Cortex of kidney (tissue), 1 donor: ENCODE data around the gene DOCK10.

Experiments used
- DNase-seq: peaks from one replicate; lab custom pipeline; 2025; lab: John Stamatoyannopoulos, UW

The DOCK10 gene

DNA sequence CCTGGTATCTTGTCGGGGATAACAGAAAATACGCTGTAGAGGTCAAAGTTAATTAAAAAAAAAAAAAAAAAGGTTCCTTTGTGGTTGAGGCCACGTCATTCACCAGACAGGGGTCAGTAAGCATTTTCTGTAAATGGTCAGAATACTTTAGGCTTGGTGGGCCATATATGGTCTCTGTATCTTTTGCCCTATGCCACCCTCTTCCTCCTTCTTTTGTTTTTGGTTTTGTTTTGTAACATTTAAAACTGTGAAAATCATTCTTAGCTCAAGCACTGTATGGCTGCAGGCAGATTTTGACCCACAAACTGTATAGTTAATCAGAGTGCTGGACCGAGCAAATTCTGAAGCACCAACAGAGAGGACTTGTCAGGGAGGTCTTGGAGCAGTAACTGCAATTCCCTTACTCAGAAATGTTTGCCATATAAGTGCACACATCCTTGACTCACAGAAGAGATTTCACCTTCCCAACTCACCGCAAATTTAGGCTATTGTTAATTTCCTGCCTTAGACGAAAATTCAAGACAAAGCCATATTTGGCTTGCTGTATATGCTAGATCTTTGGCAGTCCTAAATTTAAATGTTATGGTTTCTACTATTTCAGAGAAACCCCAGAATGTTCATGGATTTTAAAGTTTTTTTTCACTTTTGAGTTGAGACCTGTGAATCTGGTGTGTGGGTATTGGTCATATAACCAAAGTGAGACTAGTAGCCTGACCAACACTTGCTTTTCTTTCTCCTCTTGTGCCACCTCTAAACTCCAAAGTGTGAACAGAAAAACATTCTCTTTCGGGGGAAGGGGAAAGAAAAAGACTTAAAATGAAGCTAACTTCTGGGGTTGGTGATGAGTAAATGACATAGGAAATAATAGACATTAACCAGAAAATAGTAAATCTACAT lies 65.4 kb downstream of the DOCK10 start:
- no peak for DNase-seq

DNA sequence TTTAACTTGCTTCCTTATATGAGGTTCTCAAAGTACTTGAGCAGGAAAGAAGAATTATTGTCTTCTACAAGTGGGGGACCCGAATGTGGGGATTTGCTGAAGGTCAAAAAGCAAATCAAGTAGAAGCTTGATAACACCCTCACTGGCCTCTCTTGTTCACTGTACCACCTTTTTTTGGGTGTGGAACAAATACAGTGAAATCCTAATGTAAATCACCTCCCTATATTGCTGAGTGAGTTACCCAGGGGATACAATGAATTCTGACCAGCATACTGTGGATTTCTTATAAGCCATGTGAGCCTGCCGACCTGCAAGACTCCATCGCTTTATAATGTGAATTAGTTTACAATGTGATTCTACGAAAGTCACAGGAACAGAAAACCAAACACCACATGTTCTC lies 66.5 kb downstream of the DOCK10 start:
- DNase-seq, result no peak

GRCh38 chr2:224973112-224974016 lies 68.9 kb downstream of the DOCK10 start:
- DNase-seq, result no peak

- no peak for DNase-seq
These were observed 71.1 kb downstream of the DOCK10 start for GRCh38 chr2:224971214-224971613.

GRCh38 chr2:224970311-224970710 lies 72.0 kb downstream of the DOCK10 start:
- no peak for DNase-seq

- DNase-seq, result no peak
These were observed 72.5 kb downstream of the DOCK10 start for GRCh38 chr2:224969633-224970260.

- DNase-seq, result no peak
These were observed 73.2 kb downstream of the DOCK10 start for GRCh38 chr2:224969095-224969494.

DNA sequence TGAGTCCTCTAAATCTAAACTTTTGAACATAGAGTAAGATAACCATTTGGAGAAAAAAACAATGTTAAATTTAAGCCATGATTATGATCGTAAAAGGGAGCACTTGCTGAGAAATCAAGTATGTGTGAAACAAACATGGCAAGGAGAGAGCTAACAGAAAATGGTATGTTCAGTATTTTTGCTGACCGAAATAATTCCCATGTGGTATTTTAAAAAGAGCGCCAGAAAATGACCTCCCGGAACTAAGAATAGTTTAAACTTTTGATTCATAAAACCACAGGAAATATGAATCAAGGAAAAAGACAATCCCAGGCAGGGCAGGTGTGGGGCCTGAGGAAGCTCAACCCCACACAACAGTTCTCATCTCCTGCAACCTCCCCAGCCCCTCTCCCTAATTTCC lies 74.2 kb downstream of the DOCK10 start:
- no peak for DNase-seq

- no peak for DNase-seq
These were observed 75.7 kb downstream of the DOCK10 start for GRCh38 chr2:224966613-224967012.

DNA sequence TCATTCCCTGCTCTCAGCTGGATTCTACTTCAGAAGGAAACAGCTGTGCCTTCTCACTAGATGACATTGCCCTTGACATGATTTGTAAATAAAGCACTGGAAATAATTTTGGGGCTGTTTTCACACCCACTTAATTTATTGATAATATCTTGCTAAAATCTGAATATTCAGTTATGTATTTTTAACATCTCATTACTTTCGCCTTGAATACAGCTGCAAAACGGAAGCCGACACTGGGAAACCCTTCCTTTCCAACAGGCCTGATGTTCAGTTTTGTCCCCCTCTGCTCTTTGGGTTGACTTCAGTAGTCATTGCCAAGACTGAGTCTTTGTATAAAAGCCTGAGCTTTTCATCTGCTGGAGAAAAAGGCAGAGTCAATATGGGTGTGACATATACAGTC lies 82.7 kb downstream of the DOCK10 start:
- DNase-seq, result no peak

- no peak for DNase-seq
These were observed 83.4 kb downstream of the DOCK10 start for GRCh38 chr2:224958873-224959272.

GRCh38 chr2:224958462-224958857 lies 83.8 kb downstream of the DOCK10 start:
- no peak for DNase-seq

GRCh38 chr2:224957540-224958461 lies 84.5 kb downstream of the DOCK10 start:
- DNase-seq, result no peak

GRCh38 chr2:224956706-224957105 lies 85.6 kb downstream of the DOCK10 start:
- no peak for DNase-seq

- no peak for DNase-seq
These were observed 87.3 kb downstream of the DOCK10 start for GRCh38 chr2:224954980-224955379.

DNA sequence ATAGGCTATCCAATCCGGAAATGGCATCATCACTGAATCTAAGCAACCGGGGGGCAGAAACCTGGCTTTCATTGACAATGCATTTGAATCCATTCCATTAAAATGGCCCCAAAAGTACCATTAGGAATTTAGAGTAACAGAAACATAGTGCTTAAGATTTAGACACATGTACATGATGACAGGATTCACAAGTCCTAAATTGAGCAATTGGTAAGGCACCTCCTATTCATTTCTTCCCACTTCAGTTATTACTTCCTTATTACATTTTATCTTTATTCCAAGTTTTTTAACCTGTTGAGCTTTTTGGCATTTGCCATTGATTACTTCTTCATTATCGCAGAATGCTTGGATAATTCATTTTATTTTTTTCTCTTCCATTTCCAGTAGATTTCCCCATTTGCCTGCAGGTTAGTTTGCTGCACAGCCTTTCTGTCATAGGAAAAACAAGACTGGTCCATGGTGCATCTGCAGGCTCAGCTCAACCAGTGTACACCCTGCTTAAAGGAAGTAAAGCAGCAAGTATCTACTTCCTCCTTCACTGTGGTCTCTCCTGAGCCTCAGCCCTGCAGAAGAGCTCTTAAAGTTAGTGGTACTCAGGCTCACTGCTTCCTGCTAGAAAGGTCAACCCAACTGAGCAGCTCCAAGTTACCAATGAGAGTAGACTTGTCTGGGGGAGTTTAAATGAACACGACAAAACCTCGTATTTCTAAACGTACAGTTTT lies 89.2 kb downstream of the DOCK10 start:
- no peak for DNase-seq

DNA sequence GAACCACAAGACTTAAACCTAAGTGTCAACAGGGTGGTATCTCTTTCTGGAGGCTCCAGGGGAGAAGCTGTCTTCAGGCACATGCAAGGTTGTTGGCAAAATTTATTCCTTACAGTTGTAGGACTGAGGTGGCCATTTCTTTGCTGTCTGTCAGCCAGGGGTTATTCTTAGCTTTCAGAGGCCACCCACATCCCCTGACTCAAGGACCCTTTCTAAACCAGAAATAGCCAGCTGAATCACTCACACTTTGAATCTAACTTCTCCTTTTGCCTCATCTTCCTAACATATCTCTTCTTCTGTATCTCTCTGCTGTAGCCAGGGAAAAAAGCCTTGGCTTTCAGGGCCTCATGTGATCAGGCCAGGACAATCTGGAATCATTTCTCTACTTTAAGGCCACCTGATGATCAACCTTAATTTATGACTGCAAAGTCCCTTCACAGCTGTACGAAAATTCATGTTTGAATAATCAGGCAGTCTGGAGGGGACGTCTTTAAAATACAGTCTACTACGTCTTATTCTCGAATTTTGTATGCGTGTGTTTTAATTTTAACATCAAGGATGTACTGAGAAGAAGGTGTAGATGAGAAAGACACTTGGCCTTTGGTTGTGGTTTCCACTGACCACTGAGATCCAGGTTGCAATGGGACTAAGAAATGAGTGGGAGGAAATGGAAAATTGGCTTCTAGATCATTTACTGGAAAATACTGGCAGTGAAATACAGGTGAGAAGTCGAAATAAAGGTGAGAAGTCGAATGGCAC lies 90.4 kb downstream of the DOCK10 start:
- DNase-seq, result no peak

DNA sequence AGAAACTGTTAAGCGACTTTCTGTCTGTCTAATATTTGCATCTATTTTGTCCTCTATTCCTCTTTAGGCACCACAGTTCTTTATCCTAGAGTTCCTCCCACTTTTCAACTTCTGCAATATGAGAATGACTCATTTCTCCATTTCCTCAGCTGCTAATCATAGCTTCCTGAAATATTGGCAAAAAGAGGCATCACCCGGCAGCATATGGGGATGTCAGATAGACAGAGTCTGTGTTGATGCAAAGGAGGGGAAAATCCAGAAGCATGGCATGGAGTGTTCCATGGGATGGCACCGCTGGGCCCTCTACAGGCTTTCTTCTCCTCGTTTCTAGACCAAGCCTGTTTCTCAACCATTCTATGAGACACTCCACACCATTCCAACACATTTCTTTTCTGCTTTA lies 93.4 kb downstream of the DOCK10 start:
- DNase-seq, result no peak

DNA sequence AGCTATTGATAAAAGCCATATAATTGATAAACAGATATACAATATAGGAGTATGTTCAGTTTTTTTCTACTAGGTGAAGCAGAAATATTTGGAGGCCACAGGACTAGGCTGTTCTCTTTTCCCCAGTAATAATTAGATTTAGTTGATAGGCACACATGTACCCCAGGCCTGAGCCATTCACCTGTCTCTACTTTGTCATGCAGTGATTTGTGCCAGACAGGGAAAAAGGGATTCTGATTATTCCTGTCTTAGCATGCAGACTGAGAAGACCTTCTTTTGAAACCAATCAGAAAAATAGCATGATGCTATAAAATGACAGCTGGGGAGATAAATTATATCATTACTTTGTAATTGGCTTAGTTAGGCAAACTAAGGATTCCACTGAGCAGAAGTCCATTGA lies 94.3 kb downstream of the DOCK10 start:
- DNase-seq, result no peak

DNA sequence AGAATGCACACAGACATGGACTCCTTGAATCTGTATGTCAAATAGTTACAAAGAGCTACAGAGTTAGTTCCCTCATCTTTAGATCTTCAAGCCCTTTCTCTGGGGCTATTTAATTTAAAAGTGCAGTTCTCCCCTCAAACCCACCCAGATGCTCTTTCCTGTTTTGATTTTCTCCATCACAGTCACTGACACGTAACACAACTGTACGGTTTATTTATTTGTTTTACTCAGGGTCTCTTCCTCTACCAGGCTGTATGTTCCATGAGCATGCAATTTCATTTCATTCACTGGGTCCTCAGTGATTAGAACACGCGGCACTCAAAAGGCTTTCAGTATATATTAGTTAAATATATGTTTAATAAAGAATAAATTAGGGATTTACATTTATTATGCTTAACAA lies 94.7 kb downstream of the DOCK10 start:
- no peak for DNase-seq
